GM12891 (cell line): ENCODE data around the gene OSBPL6.
"Not testable (repeated sequence)": the region's sequence is repeated elsewhere in the genome, so short reads cannot be mapped to it uniquely, and the experiment has no call there.

ENCODE experiments used
- PAX5 ChIP-seq: IDR thresholded peaks from 2 replicates; pipeline ENCODE4 v1.6.1; 2011; ENCODE audit warnings: low read length, moderate library complexity, mild to moderate bottlenecking; ENCODE audit not compliant: insufficient read depth, severe bottlenecking
- POLR2A ChIP-seq: IDR thresholded peaks from 2 replicates; pipeline ENCODE4 v1.6.1; 2011; ENCODE audit warnings: low read depth, low read length, control low read depth
- POLR2AphosphoS5 ChIP-seq: IDR thresholded peaks from 2 replicates; pipeline ENCODE4 v1.6.1; 2011; ENCODE audit warnings: low read depth, low read length, control low read depth
- SPI1 ChIP-seq: IDR thresholded peaks from 2 replicates; pipeline ENCODE4 v1.6.1; 2011; ENCODE audit warnings: low read depth, low read length, control low read depth

DNA sequence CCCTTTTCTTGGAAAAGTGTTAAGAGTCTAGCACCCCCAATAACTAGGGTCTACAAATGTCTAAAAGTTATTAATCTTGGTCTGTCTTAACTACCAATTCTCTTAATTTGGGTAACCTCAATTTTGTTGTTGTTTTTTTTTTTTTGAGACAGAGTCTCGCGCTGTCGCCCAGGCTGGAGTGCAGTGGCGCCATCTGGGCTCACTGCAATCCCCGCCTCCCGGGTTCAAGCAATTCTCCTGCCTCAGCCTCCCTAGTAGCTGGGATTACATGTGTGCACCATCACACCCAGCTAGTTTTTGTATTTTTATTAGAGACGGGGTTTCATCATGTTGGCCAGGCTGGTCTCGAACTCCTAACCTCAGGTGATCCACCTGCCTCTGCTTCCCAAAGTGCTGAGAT is 218.1 kb downstream of the OSBPL6 start:
- not testable (repeated sequence) for TF ChIP-seq POLR2AphosphoS5, SPI1, POLR2A, PAX5
